Inferior parietal cortex (tissue), 1 donor: ENCODE data around the gene SPTBN5.

ENCODE experiments used
- DNase-seq: peaks from one replicate; pipeline ENCODE4 v3.0.0-alpha.2; 2016; ENCODE audit errors: extremely low spot score

SPTBN5 gene

DNA sequence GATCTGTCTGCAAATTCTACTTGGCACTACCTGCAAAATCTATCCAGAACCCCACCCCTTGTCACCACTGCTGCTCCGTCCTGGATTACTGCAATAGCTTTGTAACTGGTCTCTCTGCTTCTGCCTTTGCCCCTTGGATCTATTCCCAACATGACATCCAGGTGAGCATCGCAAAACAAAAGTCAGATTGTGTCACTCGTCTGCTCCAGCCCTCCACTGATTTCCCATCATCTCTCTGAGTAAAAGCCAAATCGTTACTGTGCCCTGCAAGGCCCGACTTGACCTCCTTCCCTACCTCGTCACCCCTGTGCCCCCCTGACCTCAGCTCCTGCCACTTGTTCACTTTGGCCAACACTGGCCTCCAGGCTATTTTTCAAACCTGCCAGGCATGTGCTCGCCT lies 9.4 kb downstream of the SPTBN5 start:
- no peak for DNase-seq

DNA sequence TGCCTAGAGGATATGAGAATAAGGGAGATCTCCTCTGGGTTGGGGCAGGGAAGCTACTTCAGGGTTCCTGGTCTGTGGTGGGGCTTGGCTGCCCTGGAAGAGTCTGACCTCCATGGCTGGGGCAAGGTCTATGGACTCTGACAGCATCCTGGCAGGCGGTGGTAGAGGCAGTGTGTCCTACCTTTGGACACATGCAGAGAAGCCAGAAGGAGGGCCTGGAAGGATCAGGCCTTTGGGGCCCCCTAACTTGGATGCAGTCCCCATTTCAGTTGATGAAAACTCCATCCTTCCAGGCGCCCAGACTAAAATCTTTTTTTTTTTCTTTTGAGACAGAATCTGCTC lies 10.4 kb downstream of the SPTBN5 start:
- DNase-seq = no peak

DNA sequence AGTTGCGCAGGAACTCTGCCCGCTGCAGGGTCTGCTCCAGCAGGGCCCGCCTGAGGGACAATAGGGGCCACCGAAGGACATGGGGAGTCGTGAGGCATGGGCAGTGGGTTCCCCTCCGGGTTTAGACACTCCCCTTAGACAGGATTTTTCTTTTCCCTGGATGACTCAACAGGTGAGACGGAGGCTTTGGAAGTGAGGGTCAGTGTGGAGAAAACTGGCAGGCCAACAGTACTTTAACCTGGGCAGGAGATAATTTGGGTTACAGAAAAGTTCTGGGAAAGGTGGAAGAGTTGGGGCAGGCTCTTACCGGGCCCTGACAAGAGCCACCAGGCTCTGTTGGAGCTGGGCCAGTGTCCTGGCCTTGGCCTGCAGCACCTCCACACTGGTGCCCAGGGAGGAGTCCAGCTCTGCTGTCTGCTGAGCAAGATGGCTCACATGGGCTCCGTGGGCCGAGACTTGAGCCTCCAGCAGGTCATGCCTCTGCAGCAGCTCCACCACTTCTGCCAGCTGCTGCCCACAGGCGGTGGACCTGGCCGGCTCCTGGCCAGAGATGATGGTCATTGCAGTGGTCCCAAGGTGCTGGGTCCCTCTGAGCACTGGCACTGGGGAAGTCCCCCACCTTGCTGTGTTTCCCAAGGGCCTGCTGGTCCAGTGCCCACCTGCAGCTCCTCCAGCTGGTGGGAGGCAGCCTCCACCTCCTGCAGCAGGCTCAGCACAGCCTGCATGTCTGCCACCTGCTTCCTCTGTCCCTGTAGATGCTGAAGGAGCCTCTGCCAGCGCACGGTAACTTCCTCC lies 11.0 kb downstream of the SPTBN5 start:
- DNase-seq = no peak

DNA sequence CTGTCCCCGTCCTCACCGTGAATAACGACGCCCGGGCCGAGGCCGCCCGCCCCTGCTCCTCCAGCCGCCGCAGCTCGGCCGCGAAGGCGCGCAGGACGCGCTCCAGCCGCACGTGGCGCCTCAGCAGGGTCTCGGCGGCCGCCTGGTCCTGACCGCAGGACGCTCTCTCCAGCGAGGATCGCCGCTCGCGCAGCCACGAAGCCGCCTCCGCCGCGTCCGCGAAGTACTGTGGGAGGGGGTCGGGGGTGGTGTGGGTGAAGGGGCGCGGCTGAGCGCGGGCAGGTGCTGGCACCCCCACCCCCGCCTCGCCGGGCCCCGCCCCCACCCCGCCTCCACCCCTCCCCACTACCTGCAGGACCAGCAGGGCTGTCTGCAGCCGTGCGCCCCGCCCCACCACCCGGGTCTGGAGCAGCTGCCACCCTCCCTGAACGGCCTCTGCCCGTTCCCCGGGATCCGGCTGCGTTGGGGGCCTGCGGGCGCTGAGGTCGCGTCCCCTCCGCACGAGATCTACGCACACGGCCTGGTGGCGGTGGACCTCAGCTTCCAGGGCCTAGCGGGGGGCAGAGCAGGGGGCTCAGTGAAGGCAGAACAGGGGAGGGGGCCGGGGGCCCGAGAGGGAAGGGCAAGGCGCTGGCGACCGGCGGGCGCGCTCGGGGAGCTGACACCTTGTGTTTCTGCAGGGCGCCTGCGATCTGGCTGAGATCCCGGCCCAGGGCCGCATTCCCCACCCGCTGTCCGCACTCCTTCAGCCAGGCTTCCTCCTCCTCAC lies 11.7 kb downstream of the SPTBN5 start:
- DNase-seq = no peak

DNA sequence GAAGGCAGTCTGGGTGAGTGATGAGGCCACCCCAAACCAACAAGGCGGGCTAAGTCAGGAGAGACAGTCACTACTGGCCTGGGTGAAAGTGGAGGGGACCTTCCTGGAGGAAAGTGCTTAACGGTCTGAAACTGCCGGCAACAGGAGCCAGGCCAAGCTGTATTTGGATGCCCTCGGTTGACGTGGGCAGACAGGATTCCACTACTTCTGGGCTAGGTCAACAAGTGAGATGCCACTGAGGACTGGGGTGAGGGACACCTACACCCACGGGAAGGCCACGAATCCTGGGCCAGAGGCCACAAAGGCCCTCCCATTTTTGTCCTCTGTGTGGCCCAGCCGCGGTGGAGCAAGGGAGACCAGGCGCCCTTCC lies 12.3 kb downstream of the SPTBN5 start:
- DNase-seq = no peak

DNA sequence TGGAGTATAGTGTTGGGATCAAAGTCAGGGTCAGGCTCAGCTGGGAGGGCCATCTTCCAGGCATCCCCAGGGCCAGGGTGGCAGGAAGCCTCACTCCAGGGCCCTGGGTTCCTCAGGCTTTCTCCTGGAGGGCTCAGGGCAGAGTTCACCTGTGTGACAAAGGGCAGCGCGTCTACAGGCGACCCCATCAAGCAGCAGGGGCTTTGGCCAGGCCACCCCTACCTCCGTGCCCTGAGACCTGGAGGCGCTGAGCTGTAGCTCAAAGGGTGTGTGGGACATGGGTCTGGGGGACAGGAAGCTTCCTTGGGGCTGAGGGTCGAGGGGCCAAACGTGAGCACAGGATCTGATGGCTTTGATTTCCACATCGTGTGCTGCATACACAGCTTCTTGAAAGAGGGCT lies 12.8 kb downstream of the SPTBN5 start:
- no peak for DNase-seq

DNA sequence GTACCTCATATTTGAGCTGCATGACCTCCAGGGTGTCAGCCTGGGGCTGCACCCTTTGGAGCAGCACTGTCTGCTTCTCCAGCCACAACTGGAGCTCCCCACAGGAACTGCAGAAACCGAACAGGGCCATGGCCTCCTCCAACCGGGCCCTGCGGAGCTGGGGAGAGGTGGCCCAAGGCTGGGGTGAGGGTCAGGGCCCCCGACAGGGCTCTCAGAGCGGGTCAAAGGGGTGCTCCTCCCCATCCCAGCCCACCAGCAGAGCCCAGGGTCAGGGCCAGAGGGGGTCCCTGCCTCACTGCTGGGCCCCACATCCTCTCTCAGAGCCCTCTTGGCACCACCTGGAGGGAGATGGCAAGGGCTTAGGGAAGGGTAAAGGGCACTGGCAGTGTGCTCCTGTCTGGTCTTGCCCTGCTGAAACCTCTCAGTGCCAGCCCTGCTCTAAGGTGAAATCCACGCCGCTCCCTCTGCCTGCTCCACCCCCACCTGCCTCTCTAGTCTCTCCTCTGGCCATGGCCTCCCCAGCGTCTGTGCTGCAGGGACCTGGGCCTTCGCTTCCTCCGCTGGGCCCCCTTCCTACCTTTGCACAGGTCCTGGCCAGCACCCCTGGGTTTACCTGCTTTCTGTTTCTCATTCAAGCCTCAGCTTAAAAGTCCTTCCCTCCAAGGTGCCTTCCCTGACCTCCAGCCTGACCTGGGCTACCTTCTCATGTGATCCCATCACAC lies 13.5 kb downstream of the SPTBN5 start:
- DNase-seq = no peak

DNA sequence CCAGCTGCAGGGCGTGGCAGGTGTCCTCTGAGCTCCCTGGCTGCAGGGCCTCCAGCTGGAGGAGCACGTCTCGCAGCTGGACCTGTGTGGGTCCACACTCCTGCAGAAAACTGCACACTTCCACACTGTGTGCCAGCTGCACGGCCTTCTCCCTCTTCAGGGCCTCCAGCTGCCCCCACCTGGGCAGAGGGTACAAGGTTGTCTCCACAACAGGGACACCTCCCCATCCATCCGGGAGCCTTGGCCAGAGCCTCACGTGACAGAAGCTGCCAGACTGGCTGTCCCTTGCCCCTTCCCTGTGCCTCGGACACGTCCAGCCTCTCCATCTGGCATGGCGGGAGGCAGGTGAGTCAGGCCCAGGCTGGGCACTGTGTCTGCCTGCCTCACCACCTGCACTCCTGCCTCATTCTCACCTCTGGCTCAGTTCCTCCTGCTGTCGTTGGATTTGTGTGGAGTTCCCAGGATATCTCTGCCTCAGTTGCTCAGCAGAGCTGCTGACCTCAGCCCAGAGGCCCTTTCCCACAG lies 14.5 kb downstream of the SPTBN5 start:
- DNase-seq = no peak

DNA sequence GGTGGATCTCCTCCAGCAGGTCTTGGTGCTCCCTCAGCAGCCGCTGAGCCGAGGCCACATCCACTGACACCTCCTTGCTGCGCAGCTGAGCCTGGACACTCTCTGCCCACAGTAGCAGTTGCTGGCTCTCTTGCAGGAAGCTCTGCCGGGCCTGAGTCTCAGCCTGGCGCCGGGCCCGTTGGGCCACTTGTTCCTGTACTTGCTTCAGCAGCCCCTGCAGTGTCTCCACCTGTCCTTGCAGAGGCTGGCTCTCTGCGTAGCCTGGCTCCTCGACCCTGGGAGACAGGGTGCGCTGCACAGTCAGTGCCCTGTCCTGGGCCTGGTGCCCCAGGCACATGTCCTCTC lies 15.5 kb downstream of the SPTBN5 start:
- DNase-seq = no peak

DNA sequence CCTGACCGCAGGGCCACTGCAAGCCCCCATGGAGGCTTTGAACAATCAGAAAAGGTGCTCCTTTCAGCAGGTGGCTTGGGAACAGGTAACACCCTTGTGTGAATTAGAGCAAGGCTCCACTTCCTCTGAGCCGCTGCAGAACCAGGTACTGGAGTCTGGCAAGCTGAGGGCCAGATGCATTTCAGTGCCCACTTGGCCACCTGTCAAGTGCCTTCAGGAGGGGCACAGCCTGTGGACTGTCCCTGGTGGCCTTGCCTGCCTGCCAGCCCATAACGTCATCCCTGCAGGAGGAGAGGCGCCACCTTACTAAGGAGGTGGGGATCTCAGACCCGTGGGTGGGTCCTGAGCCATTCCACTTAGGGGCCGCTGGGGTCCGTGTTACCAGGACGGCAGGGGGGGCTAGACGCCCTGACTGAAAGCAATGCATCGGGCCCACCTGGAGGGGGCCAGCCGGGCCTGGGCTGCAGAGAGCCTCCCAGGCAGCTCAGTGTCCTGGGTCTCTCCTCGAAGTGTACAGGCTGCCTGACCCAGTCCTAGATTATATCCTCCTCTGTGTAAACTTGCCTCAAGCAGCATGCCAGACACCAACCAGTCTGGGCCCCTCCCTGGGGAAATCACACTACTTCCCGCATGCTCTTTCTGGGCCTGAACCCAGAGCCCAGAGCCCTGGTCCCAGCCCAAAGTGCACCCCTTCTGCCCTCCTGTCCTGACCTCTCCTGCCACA lies 16.1 kb downstream of the SPTBN5 start:
- DNase-seq = no peak

DNA sequence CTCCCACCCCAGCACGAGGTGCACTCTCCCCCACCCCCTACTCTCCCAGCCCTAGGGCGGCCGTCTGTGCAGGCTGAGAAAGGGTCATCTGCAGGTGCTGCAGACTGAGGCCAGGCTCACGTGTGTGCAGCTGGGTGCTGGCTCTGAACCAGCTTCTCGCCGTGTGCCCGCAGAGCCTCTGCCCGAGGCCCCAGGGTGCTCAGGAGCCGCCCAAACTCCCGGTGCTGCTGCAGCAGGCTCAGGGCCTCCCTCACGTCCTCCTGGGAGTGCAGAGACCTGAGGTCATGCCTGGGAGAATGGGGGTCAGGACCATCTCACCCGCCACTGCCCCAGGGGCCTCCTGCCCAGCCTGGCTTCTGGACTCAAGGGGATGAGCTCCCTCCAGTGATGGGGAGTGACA lies 17.2 kb downstream of the SPTBN5 start:
- DNase-seq = no peak

DNA sequence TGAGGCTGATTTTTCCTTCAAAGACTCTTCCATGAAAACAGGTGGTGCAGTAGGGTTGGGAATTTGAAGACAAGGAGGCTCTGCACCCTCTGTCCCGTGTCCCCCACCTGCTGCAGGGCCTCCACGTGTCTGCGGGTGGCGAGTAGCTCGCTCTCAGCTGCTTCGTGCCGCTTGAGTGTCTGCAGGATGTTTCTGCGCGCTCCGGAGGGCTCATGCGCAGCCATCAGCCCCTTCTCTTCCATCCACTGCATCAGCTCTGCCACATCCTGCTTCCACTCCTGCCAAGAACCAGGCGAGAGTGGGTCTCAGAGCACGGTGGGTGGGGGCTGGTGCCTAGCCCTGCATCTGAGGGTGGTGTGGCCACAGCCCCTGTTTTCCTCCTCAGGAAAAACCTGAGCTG lies 17.8 kb downstream of the SPTBN5 start:
- DNase-seq = no peak

DNA sequence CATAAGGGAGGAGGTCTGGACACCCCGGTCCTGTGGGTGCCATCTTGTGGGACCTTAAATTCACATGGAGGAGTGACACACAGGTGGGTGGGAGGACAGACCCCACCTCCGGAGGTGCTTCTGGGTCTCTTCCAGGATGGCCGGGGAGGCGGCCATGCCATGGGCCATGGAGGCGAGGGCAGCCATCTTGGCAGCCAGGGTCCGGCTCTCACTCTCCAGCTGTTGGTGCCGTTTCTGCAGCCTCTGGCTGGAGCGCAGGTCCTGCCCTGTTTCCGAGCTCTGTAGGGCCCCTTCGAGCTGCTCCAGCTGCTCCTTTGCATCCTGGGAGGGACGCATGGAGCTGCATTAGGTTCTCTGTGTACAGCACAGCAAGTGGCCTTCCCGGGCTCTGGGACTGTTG lies 19.1 kb downstream of the SPTBN5 start:
- no peak for DNase-seq

DNA sequence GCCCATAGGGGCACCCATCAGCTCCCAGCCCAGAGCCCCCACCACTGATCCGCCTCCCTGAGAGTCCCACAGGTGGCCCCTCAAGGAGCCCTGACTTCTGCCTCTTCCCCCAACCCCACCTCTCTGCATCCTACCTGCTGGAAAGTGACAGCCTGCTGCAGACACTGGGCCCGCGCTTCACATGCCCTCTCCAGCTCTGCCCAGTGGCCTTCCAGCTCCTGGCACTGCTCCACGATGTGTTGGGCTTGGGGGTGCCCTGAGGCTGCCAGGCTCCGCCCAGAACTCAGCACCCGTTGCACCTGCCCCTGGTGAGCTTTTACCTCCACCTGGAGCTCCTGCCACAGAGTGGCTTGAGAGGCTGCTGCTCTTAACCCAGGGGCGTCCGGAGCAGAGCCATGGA lies 20.1 kb downstream of the SPTBN5 start:
- no peak for DNase-seq

DNA sequence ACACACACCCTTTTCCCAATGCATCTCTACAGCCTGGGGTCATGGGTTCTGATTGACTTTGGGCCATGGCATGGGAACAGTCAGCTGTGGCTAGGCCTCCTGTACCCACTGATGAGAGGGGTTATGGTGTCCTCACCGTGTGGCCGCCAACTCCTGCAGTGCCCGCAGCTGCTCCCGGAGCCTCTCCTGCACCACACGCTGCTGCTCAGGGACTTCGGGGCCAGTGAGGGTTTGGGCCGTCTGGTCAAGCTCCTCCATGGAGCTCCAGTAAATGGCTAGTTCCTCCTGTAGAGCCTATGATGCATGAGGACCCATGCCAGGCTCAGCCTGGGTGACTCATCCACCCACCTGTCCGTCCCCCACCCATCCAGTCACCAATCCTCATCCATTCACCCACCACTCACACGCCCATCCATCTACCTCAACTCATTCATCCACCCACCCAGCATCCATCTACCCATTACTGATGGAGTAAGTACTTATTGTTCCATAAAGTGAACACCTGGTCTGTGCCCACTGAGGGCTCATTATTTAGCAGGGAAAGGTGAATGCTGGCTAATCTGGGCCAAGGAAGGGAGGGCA lies 21.6 kb downstream of the SPTBN5 start:
- DNase-seq = no peak

DNA sequence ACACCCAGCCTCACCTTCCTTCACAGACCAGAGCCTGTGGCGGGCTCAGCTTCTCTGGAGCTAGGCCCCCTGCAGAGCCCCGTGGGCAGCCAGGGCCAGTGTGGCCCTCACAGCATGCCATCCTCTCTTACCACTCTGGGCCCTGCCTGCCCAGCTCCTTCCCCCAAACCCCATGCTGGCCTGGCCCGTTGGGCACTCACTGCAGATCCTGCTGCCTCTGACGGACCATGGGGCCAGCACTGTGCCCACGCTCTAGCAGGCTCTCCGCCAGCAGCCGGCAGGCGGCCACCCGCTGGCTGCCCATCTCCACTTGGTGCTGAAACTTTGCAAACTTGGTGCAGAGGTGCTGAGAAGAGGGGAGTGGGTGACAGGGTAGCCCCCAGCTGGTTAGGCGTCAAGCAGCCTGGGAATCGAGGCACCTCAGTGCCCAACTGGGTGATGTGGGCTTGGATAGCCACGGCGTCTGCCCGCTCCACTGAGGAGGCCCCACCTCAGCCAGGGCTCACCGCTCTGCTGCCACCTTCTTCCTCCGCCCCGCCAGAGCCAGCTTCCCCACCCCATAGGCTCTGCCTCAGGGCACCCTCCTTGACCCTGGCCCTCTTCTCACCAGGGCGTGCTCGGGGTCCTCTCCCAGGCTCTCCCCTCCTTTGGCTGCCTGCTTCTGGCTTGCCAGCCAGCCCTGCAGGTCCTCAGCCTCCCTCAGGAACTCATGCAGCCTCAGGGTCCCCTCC lies 22.5 kb downstream of the SPTBN5 start:
- no peak for DNase-seq

DNA sequence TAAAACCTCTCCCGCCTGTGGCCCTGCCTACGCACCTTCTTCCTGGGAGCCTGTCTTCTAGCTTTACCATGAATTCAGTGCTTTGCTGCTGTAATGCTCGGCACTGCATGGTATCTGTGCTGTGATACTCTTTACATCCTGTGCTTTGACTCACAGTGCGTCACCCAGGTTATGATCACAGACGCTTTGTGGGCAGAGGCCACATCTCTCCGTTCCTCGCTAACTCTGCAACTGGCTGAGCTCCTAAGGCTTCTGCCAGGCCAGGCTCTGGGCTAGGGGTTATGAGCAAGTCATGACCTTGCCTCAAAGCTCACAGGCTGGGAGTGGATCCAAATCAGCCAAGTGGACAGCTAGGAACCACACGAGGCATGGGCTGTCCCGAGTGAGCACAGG lies 23.2 kb downstream of the SPTBN5 start:
- DNase-seq = no peak

DNA sequence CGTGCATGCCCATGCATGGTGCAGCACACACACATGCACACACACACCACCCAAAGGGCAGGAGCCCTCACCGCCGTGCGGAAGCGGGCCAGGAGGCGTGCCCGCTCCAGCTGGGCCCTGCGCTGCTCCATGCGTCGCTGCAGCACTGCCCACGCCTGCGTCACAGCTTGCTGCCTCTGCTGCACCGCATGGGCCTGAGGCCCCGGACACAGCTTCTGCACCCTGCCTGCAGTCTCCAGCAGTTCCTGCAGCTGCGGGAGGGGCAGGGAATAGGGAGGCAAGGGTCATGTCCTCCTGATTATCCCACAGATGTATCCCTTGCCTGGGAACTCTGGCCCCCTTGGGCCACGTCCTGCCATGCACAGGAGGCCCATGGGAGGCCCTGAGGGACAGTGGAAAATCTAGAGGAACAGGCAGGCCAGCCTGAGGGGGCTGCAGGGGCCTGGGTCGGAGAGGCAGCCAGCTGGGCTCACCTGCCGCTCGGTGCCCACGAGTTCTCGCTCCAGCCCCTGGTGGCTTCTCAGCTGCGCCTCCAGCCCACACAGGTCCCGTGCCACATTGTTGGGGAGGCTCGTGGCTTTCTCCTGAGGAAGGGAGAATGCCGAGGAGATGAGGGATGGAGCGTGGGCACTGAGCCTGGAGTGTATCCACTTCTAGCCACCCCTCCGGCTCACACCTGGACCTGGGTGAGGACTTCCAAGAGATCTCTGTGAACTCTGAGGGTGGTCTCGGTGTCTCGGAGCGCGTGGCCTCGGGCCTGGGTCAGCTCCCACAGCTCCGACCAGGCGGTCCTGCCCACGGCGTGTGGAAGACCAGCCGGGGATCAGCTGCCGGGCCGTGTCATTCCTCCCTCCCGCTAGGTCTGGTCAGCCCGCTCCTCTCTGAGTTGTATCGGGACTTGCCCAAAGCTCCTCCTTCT lies 23.8 kb downstream of the SPTBN5 start:
- no peak for DNase-seq

DNA sequence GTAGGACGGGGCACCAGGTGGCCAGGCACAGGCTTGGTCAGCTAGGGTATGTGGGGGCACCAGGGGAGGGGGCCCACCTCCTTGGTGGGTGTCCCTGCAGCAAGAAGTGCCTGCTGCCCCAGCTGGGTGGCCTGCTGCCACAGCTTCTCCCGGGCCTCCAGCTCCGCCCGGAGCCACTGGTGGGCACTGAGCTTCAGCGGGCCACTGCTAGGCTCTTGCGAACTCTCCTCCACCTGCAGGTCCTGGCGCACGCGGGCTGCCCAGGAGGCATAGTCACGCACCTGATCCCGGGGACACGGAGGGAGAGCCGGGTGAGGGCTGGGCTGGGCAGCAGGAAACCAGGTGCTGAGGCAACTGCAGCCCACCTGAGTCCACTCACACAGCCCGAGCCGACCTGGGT lies 25.5 kb downstream of the SPTBN5 start:
- DNase-seq = no peak
